ENCODE measurements around the gene PRR29.

PRR29 gene

GRCh38 chr17:63998050-63998720 is at the start of gene PRR29:
PRR29 (plus strand) TSS chr17:63998351; CDS start chr17:63998365, 14 bp downstream.
- Mint-ChIP-seq H3K36me3 (ENCODE audit: low read depth) (peaks cover 2% of the 10 kb centered on the region), H3K27ac (peak within 1 kb of the TSS; percentile 68), H3K9me3 (no peaks in the 10 kb centered on the region), H3K4me1 (ENCODE audit: low read depth) (peaks cover 34% of the 10 kb centered on the region), H3K4me3 (peak within 1 kb of the TSS; percentile 86), H3K27me3 (ENCODE audit: low read depth) (peaks cover 11% of the 10 kb centered on the region)

- H3K27ac Mint-ChIP-seq, result no peak overlapping the region
- peaks cover 14% of the 10 kb centered on the region for H3K4me1 Mint-ChIP-seq (ENCODE audit: low read depth)
- no peaks in the 10 kb centered on the region for H3K36me3 Mint-ChIP-seq (ENCODE audit: low read depth)
- H3K9me3 Mint-ChIP-seq, result no peaks in the 10 kb centered on the region
- peaks cover 4% of the 10 kb centered on the region for H3K27me3 Mint-ChIP-seq (ENCODE audit: low read depth)
- no peak overlapping the region for H3K4me3 Mint-ChIP-seq
Measured at GRCh38 chr17:63948521-63948920, 49.6 kb upstream of the PRR29 start.

- no peaks in the 10 kb centered on the region for H3K36me3 Mint-ChIP-seq (ENCODE audit: low read depth)
- no peaks in the 10 kb centered on the region for H3K9me3 Mint-ChIP-seq
- H3K27ac Mint-ChIP-seq, result no peak overlapping the region
- peaks cover 3% of the 10 kb centered on the region for H3K27me3 Mint-ChIP-seq (ENCODE audit: low read depth)
- H3K4me3 Mint-ChIP-seq, result no peak overlapping the region
- H3K4me1 Mint-ChIP-seq (ENCODE audit: low read depth), result peaks cover 21% of the 10 kb centered on the region
Measured at GRCh38 chr17:63949576-63950250, 48.4 kb upstream of the PRR29 start.

- Mint-ChIP-seq H3K9me3 (no peaks in the 10 kb centered on the region), H3K36me3 (ENCODE audit: low read depth) (no peaks in the 10 kb centered on the region), H3K27me3 (ENCODE audit: low read depth) (peaks cover 3% of the 10 kb centered on the region), H3K4me3 (no peak overlapping the region), H3K4me1 (ENCODE audit: low read depth) (peaks cover 16% of the 10 kb centered on the region), H3K27ac (peak overlapping the region; percentile 43)
Measured at GRCh38 chr17:63950940-63951907, 46.9 kb upstream of the PRR29 start.

GRCh38 chr17:63954402-63955063 is 43.6 kb upstream of the PRR29 start:
- H3K27ac Mint-ChIP-seq, result peak overlapping the region; percentile 70
- H3K4me3 Mint-ChIP-seq, result peak overlapping the region; percentile 24
- no peaks in the 10 kb centered on the region for H3K36me3 Mint-ChIP-seq (ENCODE audit: low read depth)
- H3K9me3 Mint-ChIP-seq, result no peaks in the 10 kb centered on the region
- H3K4me1 Mint-ChIP-seq (ENCODE audit: low read depth), result peaks cover 10% of the 10 kb centered on the region
- H3K27me3 Mint-ChIP-seq (ENCODE audit: low read depth), result peaks cover 3% of the 10 kb centered on the region

GRCh38 chr17:63955232-63955631 is 42.9 kb upstream of the PRR29 start:
- Mint-ChIP-seq H3K9me3 (no peaks in the 10 kb centered on the region), H3K27ac (no peak overlapping the region), H3K36me3 (ENCODE audit: low read depth) (no peaks in the 10 kb centered on the region), H3K27me3 (ENCODE audit: low read depth) (peaks cover 3% of the 10 kb centered on the region), H3K4me1 (ENCODE audit: low read depth) (peaks cover 10% of the 10 kb centered on the region), H3K4me3 (no peak overlapping the region)

GRCh38 chr17:63955791-63956190 is 42.4 kb upstream of the PRR29 start:
- no peak overlapping the region for H3K27ac Mint-ChIP-seq
- no peak overlapping the region for H3K4me3 Mint-ChIP-seq

GRCh38 chr17:63956296-63956920 is 41.7 kb upstream of the PRR29 start:
- peaks cover 3% of the 10 kb centered on the region for H3K27me3 Mint-ChIP-seq (ENCODE audit: low read depth)
- no peaks in the 10 kb centered on the region for H3K9me3 Mint-ChIP-seq
- no peaks in the 10 kb centered on the region for H3K36me3 Mint-ChIP-seq (ENCODE audit: low read depth)
- H3K27ac Mint-ChIP-seq, result no peak overlapping the region
- H3K4me1 Mint-ChIP-seq (ENCODE audit: low read depth), result peaks cover 11% of the 10 kb centered on the region
- no peak overlapping the region for H3K4me3 Mint-ChIP-seq

More at GRCh38 chr17:63955791-63956190, 42.4 kb upstream of the PRR29 start:
- H3K9me3 Mint-ChIP-seq, result no peaks in the 10 kb centered on the region
- peaks cover 3% of the 10 kb centered on the region for H3K27me3 Mint-ChIP-seq (ENCODE audit: low read depth)
- peaks cover 10% of the 10 kb centered on the region for H3K4me1 Mint-ChIP-seq (ENCODE audit: low read depth)
- no peaks in the 10 kb centered on the region for H3K36me3 Mint-ChIP-seq (ENCODE audit: low read depth)

- Mint-ChIP-seq H3K9me3 (no peaks in the 10 kb centered on the region), H3K36me3 (ENCODE audit: low read depth) (no peaks in the 10 kb centered on the region), H3K4me3 (no peak overlapping the region), H3K27ac (no peak overlapping the region), H3K27me3 (ENCODE audit: low read depth) (no peaks in the 10 kb centered on the region), H3K4me1 (ENCODE audit: low read depth) (peaks cover 2% of the 10 kb centered on the region)
Measured at GRCh38 chr17:63960006-63960405, 38.1 kb upstream of the PRR29 start.

- no peak overlapping the region for H3K4me3 Mint-ChIP-seq
- no peaks in the 10 kb centered on the region for H3K27me3 Mint-ChIP-seq (ENCODE audit: low read depth)
- H3K27ac Mint-ChIP-seq, result no peak overlapping the region
- H3K36me3 Mint-ChIP-seq (ENCODE audit: low read depth), result no peaks in the 10 kb centered on the region
- peaks cover 2% of the 10 kb centered on the region for H3K4me1 Mint-ChIP-seq (ENCODE audit: low read depth)
- H3K9me3 Mint-ChIP-seq, result no peaks in the 10 kb centered on the region
Measured at GRCh38 chr17:63960430-63960829, 37.7 kb upstream of the PRR29 start.

- Mint-ChIP-seq H3K36me3 (ENCODE audit: low read depth) (no peaks in the 10 kb centered on the region), H3K9me3 (no peaks in the 10 kb centered on the region), H3K4me3 (peak overlapping the region; percentile 67), H3K27ac (no peak overlapping the region), H3K27me3 (ENCODE audit: low read depth) (no peaks in the 10 kb centered on the region), H3K4me1 (ENCODE audit: low read depth) (peaks cover 3% of the 10 kb centered on the region)
Measured at GRCh38 chr17:63961355-63962212, 36.6 kb upstream of the PRR29 start.

- Mint-ChIP-seq H3K4me3 (no peak overlapping the region), H3K4me1 (ENCODE audit: low read depth) (peaks cover 7% of the 10 kb centered on the region), H3K27ac (no peak overlapping the region), H3K9me3 (no peaks in the 10 kb centered on the region), H3K36me3 (ENCODE audit: low read depth) (no peaks in the 10 kb centered on the region), H3K27me3 (ENCODE audit: low read depth) (no peaks in the 10 kb centered on the region)
Measured at GRCh38 chr17:63962298-63962744, 35.8 kb upstream of the PRR29 start.

- Mint-ChIP-seq H3K36me3 (ENCODE audit: low read depth) (no peaks in the 10 kb centered on the region), H3K9me3 (no peaks in the 10 kb centered on the region), H3K27me3 (ENCODE audit: low read depth) (no peaks in the 10 kb centered on the region), H3K27ac (no peak overlapping the region), H3K4me3 (no peak overlapping the region), H3K4me1 (ENCODE audit: low read depth) (peaks cover 7% of the 10 kb centered on the region)
Measured at GRCh38 chr17:63963123-63963522, 35.0 kb upstream of the PRR29 start.

Data from T-helper 1 cell treated with Interleukin-12 subunit alpha and Interleukin-12 subunit beta and Interleukin-4 antibody, amounts not matched to agents 30 μg/mL and 1 μg/mL, for 36 hours (primary cell).